Fibroblast of skin of abdomen (primary cell): Measurements from ENCODE around the gene ROCK1.

Experiments
- DNase-seq: peaks from one replicate; pipeline ENCODE4 v3.0.0-alpha.2; 2013

The ROCK1 gene

DNA sequence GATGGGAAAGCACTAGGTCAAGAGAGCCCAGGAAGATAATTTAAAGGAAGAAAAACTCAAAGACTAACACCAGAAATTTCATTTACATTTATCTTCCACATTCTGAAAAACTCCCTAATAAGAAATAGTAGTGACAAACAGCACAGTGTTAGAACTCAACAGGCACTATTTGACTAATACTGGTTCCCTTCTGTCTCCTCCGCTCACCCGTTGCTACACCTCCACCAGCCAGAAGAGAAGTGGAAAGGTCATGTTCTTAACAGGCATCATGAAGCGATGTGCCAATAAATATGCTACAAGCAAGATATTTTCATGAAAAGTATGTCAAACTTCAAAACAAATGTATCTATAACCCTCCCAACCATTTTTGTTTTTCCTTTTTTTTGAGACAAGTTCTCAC is 5.7 kb downstream of the ROCK1 start:
- DNase-seq = no peak

DNA sequence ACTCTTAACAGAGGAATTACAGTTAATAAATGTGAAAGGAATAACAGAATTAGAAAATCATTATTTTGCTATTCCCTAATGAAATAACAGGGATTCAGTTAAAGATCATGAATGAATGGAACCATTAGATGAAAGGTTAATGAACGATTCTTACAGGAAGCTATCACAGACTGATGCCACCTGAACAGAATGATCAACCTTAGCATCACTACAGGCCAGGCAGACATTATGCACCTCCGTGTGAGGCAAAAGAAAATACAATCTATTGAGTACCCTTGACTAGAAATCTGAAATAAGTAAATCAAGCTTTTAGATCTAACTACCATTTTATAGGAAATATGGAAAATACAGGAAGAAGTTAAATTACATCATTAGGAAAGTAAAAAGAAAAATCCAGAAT is 10.4 kb downstream of the ROCK1 start:
- no peak for DNase-seq

DNA sequence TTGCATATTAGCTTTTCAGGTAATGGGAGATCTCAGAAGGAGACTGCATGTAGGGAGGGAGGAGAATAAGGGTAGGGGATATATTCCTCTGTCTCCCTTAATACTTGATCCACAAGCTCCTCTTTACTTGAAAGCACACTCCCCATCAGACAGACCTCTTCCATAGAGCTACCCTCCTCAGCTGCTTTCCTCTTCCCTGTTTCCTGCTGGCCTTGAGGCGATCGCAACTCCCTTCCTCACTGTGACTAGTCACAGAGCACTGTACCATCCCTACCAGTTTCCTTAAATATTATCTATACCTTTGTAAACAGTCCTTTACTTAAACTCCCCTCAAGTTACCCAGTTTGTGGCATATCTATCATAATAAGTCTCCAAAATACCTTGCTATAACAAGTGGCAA is 10.9 kb downstream of the ROCK1 start:
- DNase-seq = no peak

DNA sequence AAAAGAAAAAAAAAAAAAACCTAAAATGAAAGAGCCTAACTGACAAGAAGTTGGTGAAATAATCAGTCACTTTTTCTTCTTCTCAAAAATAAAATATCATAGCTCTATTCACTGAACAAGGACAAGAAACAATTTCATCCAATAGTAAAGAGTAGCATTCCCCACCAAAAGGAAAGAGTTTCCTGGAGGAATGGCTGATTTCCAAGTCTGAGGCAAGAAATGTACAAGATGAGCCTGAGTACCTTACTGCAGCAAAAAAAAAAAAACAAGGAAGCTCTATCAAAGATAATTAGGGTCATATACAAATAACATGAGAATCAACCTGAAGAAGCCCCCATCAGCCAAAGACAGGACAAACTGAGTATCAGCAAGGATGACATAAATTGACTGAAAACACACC is 11.5 kb downstream of the ROCK1 start:
- peak; percentile 38 for DNase-seq

DNA sequence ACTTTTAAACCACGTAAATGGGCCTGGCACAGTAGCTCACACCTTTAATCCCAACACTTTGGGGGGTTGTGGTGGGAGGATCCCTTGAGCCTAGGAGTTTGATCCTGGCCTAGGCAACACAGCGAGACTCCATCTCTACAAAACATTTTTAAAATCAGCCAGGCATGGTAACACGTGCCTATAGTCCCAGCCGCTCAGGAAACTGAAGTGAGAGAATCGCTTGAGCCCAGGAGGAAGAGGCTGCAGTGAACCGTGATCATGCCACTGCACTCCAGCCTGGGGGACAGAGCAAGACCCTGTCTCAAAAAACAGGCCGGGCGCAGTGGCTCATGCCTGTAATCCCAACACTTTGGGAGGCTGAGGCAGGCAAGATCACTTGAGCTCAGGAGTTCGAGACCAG is 12.2 kb downstream of the ROCK1 start:
- DNase-seq = no peak

DNA sequence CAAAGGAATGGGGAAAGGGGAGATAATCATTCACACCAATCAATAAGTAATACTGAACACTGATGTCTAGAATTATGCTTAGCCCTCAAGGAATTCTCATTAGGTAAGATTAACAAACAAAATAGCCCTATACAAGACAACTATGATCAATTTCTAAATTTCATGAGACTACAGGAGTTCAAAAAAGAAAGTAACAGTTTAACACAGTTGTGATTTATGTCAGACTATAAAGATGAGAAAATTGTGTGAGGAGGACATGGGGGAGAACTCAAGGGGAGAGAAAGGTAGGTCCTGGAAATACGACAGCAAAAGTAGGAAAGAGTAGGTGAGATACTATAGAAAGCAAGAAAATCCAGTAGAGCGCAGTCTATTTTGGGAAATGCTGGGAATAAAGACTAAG is 14.9 kb downstream of the ROCK1 start:
- DNase-seq = no peak

DNA sequence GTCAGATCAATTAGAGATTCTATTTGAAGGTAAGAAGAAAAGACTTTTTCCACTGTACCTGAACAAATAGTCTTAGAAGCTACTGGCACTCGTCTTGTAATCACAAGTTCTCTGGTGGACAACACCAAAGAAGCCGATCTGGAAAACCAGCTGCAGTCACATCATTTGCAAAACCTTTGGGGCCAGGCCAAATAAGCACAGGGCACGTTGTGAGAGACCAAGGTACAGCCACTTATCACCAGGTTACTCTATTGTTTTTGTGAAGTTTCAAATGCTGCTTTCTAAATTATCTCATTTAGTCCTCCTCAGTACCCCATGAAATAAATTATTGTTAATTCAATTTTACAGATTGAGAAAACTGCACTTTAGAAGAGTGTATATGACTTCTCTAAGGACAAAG is 18.5 kb downstream of the ROCK1 start:
- no peak for DNase-seq

DNA sequence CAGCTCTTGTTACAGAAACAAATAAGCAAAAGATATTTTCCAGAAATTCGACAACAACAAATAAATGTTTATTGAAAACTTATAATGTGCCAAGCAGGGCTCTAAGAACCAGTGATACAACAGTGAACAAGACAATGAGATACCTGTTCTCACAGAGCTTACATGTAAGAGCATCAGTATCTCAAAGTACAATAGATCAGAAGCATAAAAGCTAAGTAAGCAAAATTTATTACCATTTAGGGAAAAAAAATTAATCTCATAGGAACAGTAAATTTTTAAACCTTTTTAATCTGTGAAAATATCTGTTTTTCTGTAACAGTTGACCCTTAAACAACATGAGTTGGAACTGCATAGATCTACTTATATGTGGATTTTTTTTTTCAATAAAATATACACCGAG is 20.9 kb downstream of the ROCK1 start:
- DNase-seq = no peak

DNA sequence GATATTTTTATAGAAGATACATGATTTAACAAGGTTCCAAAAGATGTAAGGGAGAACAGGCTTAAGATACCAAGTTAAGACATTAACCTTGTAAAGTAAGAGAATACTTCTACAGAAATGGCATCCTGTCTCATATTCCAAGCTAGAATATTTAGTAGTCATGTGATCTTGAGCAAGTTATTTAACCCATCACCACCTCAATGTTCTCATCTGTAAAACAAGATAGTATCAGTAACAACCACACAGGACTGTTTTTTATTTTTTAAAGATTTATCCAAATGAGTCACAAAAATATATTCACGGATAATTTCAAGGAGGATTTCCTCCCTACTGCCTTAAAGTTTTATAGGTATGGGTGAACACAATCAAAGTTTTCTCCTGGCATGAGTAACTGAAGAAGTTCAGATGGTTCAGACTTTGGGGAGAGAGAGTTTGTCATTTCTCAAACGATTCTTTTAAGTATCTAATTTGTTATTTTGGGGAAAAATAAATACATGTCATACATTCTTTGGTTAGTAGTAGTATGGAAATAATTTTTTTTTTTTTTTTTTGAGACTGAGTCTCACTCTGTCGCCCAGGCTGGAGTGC is 25.9 kb downstream of the ROCK1 start:
- no peak for DNase-seq

DNA sequence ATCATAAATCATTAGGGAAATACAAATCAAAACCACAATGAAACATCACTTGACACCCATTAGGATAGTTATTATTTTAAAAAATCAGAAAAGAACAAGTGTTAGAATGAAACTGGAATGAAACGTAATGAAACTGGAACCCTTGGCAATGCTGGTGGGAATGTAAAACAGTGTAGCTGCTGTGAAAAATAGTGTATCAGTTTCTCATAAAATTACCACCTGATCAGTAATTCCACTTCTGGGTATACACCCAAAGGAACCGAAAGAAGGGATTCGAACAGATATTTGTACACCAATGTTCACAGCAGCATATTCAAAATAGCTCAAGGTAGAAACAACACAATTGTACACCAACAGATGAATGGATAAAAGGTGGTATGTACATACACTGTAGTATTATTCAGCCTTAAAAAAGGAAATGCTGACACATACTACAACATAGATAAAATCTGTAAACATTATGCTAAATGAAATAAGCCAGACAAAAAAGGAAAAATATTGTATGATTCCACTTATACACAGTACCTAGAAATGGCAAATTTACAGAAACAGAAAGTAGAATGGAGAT is 27.0 kb downstream of the ROCK1 start:
- DNase-seq = no peak

DNA sequence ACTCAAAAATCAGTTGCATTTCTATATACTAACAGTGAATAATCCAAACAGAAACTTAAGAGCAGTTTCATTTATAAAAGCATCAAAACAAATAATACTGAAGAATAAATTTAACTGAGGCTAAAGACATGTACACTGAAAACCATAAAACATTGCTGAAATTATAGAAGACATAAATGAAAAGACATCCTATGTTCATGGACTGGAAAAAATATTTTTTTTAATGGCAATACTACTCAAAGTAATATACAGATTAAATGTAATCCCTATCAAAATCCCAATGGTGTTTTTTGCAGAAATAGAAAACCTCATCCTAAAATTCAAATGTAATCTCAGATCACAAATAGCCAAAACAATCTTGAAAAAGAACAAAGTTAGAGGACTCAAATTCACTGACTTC is 28.6 kb downstream of the ROCK1 start:
- DNase-seq = no peak

DNA sequence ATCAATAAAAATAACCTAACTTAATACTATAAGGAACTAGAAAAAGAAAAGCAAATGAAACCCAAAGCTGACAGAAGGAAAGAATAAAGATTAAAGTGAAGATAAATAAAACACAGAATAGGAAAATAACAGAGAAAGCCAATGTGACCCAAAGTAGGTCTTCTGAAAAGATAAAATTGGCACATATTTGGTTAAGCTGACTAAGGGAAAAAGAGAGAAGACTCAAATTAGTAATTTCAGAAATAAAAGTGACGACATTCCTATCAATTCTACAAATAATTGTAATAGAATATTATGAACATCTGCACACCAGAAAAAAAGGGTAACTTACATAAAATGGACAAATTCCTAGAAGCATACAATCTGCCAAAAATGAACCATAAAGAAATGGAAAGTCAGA is 30.2 kb downstream of the ROCK1 start:
- DNase-seq = no peak

DNA sequence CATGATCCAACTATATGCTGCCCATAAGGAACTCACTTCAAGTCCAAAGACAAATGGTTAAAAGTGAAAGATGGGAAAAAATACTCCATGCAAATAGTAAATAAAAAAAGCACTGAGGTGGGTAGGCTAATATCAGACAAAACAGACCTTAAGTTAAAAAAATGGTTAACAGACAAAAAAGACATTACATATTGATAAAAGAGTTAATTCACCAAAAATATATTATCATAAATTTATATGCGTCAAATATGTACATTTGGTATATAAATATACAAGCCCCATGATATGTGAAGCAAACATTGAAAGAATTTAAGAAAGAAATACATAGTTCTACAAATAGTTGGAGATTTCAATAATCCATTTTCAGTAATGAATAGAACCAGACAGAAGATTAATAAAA is 31.0 kb downstream of the ROCK1 start:
- no peak for DNase-seq

DNA sequence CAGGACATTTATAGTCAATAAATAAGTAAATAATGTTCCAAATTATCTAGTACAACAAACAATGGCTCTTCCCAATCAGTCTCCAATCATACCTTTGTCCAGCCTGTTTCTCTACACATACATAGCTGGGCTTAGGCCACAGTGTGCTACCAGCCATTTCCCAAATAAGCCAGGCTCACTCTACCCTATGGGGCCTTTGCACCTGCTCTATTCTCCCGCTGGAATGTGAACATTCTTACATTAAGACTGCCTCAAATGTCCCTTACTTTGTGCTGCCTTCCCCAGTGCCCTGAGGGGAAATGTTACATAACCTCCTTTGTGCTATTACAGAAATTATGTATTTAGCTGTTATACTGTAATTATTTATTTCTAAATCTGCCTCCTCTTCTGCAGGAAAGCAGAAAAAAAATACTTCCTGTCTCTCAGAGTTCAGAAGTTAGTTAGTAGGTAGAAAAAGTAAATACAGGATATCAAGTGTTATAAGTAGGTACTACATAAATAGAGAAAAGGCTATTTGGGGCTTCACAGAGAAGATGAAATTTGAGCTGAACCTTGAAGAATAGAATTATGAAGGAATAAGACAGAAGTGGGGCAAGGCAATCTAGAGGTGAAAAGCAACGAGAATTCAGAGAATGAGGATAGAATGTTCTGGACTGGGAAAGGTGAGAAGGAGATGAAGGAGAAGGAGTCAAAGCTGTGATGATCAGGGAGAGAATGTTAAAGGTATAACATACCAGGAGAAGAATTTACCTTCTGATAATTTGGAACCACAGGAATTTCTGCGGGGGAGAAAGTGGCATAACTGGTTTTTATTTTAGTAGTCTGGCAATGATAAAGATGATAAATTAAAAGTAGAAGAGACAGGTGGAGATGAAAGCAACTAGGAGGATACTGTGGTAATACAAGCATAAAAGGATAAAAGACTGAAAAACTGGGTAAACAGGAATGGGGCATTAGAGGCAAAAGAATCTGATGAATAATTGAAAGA is 37.0 kb downstream of the ROCK1 start:
- no peak for DNase-seq

DNA sequence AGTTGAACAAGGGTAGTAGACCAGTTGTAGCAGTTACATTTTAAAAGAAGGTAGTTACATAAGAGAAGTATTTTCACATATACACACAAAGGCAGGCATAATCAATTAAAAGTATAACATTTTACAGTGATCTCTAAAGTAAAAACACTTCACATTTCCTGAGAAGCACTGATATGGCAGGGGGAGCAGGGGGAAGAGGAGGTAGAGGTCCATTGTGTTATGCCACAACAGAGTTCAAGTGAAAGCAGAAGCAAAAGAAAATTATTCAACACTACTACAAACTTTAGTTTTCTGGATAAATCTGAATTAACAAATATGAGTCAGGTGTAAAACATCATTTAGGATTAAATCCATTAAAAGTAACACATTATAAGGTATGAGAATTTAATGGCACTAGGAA is 38.4 kb downstream of the ROCK1 start:
- no peak for DNase-seq

DNA sequence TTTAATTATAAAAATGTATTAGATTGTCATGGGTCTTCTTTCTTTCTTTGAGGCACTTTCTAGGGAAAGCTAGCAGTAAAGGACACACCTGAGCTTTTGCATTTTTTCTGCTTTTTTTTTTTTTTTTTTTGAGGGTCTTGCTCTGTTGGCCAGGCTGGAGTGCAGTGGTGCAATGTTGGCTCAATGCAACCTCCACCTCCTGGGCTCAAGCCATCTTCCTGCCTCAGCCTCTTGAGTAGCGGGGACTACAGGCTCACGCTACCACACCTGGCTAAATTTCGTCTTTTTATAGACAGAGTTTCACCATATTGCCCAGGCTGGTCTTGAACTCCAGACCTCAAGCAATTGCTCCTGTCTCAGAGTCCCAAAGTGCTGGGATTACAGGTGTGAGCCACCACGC is 40.5 kb downstream of the ROCK1 start:
- no peak for DNase-seq

DNA sequence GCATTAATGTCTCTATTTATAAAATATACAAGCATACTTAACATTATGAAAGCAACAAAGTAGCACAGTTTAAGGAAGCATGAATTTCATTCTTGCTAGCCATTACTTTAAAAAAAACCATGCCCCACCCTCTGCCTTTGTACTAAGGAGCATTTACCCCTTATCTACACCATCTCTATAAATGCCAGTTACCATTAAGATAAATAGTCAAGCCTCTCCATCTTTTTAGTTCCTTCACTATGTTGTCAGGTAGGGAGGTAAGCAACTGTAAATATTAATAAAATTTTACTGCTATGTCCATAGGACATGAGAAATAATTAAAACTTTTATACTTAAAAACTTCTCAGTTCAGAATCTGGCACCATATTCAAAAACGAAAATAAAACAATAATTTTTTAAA is 42.1 kb downstream of the ROCK1 start:
- no peak for DNase-seq

DNA sequence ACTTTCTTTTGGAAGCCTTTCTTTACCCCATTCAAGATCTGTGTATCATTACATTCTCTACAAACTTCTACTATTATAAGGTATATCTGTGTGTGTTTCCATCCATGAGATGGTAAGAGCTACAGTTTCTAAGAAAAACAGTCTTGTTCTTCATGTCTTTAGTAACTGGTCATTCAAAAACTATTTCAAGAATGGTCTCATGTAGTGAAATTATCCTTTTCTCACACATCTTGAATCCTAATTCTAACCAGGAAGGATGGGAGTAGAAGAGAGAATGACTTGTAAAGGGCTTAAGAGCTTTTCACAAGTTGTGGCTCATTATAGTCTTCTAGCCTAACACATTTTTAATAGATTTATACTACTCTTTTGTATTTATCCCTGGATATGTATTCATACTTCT is 47.3 kb downstream of the ROCK1 start:
- peak; percentile 71 for DNase-seq

DNA sequence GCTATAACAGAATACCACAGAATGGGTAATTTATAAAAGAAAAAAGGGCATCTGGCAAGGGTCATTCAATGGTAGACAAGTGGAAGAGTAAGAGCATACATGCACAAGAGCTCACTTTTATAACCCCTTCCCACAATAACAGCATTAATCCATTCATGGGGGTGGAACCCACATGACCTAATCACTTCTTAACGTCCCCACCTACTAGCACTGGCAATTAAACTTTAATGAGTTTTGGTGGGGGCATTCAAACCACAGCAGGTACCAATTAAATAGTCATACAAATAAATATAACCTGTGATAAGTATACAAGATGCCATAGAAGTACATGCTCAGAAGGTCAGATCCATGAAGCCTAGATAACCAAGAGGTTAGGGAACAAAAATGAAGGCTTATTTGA is 48.6 kb downstream of the ROCK1 start:
- DNase-seq = no peak

DNA sequence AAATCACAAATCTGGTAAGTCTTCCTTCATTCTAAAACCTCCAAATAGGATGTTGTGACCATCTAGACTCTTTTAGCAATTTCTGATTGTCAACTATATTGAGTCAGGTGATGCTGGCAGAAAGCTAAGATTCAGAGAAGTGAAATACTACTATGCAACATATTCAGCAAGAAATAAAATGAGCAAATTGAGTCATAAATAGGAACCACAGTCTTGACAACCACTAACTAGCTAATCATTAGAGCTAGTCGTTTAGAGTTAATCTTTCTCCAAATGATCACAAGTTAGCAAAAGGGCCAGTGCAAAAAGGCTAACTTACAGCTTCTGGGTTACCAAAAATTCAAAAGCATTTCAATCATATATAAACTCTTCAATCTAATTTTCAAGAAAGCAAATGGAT is 54.5 kb downstream of the ROCK1 start:
- no peak for DNase-seq

DNA sequence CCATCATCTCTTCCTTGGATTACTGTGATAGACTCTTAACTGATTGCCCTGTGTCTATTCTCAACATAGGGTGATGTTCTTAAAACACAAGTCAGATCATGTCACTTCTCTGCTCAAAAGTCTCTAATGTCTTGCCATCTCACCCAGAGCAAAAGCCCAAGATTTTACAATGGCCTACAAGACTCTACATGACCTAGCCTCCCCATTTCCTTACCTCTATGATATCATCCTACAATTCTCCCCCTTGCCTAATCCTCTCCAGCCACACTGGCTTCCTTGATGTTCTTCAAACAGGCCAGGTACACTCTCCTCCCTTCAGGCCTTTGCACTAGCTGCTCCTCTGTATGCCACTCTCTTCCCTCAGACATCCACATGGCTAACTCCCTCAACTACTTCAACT is 55.1 kb downstream of the ROCK1 start:
- no peak for DNase-seq

DNA sequence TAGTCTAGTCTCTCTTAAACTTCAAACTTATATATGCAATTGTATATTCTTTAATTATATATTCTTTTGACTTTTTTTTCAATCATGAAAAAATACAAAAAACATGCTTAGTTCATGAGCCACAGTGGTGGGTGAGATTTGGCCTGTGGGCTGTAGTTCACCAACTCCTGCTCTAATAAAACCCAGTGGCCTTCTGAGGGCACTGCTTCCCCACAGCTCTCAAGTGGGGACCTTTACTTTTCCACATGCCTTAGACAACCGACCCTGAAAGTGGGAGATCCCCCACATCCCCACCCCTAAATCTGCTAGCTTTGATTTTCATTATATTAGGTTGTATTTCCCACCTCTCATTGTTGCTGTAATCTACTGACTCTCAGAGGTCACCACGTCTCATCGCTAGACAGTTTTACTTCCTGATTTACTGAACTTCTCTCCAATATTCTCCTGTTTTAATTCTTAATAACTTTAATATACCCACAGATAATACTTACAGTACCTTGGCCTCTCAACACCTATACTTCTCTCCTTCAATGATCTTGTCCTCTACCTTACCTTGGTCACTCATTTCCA is 57.3 kb downstream of the ROCK1 start:
- no peak for DNase-seq

DNA sequence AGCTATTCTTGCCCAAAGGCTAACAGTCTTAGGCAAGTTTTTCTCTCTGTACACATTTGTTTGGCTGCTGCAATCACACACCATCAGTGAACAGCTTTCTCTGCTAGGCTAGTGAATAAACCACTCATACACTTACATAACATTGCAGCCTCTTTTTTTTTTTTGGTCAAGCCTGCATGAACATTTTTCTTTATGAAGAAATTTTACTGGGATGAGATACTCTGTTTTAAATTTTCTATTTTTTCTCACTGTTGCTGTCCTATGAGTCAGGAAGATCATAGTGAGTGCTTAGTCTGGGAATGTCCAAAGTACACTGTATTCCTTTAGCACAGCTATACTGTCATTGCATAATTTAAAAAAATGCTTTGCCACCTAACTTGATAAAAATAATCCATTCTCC is 58.5 kb downstream of the ROCK1 start:
- peak; percentile 91 for DNase-seq

DNA sequence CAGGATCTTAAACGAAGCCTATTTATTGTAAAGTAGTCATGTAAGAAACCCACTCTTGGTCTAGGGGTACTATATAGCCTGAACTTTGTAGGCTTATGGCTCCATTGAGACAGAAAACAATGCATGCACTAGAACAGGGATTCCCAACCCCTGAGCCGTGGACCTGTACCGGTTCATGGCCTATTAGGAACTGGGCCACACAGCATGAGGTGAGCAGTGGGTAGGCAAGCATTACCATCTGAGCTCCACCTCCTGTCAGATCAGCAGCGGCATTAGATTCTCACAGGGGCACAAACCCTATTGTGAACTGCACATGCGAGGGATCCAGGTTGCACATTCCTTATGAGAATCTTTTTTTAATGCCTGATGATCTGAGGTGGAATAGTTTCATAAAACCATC is 59.2 kb downstream of the ROCK1 start:
- DNase-seq = no peak
